ENCODE data around the gene ATP2A2.

DNA sequence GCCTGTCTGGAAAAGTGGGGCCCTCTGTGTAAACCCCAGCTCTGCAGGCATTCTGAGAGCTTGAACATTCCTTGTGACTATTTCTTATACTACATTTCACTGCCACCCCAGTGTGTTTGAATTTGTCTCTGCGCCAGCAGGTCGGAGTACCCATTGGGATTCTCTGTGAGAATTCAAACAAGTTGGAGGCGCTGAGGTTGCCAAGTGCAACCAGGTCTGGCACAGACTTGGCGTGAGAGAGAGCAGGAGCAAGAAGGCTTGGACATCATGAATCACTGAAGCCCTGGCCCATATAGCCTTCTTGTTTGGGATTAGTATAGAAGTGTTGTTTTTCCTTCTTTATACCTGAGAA is 33.0 kb upstream of the ATP2A2 start:
- TF ChIP-seq CTCF (IDR thresholded peaks at IDR 0.05), result no peak
- TF ChIP-seq POLR2A (IDR thresholded peaks at IDR 0.05), result no peak

Data from body of pancreas (tissue), 4 donors.